ENCODE measurements around the gene RANBP3.
"Not testable (repeated sequence)": the region's sequence is repeated elsewhere in the genome, so short reads cannot be mapped to it uniquely, and the experiment has no call there.

RANBP3 gene

GRCh38 chr19:5967571-5967970 is 10.4 kb downstream of the RANBP3 start:
- DNase-seq (ENCODE audit: low read depth in 2 of 2): no peak

- no peak for DNase-seq (ENCODE audit: low read depth in 2 of 2)
These were observed 11.0 kb downstream of the RANBP3 start for GRCh38 chr19:5966941-5967340.

- no peak for DNase-seq (ENCODE audit: low read depth in 2 of 2)
These were observed 11.7 kb downstream of the RANBP3 start for GRCh38 chr19:5966215-5966614.

- no peak for DNase-seq (ENCODE audit: low read depth in 2 of 2)
These were observed 12.9 kb downstream of the RANBP3 start for GRCh38 chr19:5964816-5965565.

- no peak for DNase-seq (ENCODE audit: low read depth in 2 of 2)
These were observed 14.1 kb downstream of the RANBP3 start for GRCh38 chr19:5963855-5964254.

- DNase-seq (ENCODE audit: low read depth in 2 of 2): not testable (repeated sequence)
These were observed 14.7 kb downstream of the RANBP3 start for GRCh38 chr19:5963259-5963658.

GRCh38 chr19:5961969-5962945 is 15.7 kb downstream of the RANBP3 start:
- no peak for DNase-seq (ENCODE audit: low read depth in 2 of 2)

GRCh38 chr19:5961641-5961968 is 16.3 kb downstream of the RANBP3 start:
- DNase-seq (ENCODE audit: low read depth in 2 of 2): not testable (repeated sequence)

GRCh38 chr19:5960005-5961001 is 17.6 kb downstream of the RANBP3 start:
- DNase-seq (ENCODE audit: low read depth in 2 of 2): no peak

GRCh38 chr19:5959260-5960004 is 18.5 kb downstream of the RANBP3 start:
- DNase-seq (ENCODE audit: low read depth in 2 of 2): no peak

- DNase-seq (ENCODE audit: low read depth in 2 of 2): no peak
These were observed 19.2 kb downstream of the RANBP3 start for GRCh38 chr19:5958851-5959122.

GRCh38 chr19:5958074-5958850 is 19.7 kb downstream of the RANBP3 start:
- no peak for DNase-seq (ENCODE audit: low read depth in 2 of 2)

- DNase-seq (ENCODE audit: low read depth in 2 of 2): no peak
These were observed 20.8 kb downstream of the RANBP3 start for GRCh38 chr19:5957170-5957569.

- no peak for DNase-seq (ENCODE audit: low read depth in 2 of 2)
These were observed 21.2 kb downstream of the RANBP3 start for GRCh38 chr19:5956728-5957127.

GRCh38 chr19:5956323-5956722 is 21.6 kb downstream of the RANBP3 start:
- no peak for DNase-seq (ENCODE audit: low read depth in 2 of 2)

- DNase-seq (ENCODE audit: low read depth in 2 of 2): no peak
These were observed 22.4 kb downstream of the RANBP3 start for GRCh38 chr19:5955636-5955935.

GRCh38 chr19:5954293-5954692 is 23.6 kb downstream of the RANBP3 start:
- DNase-seq (ENCODE audit: low read depth in 2 of 2): no peak

- DNase-seq (ENCODE audit: low read depth in 2 of 2): peak in 1 of 2 donors; percentile 27
These were observed 24.2 kb downstream of the RANBP3 start for GRCh38 chr19:5953680-5954213.

- DNase-seq (ENCODE audit: low read depth in 2 of 2): no peak
These were observed 24.8 kb downstream of the RANBP3 start for GRCh38 chr19:5953030-5953589.

Data from stimulated activated CD4-positive, alpha-beta T cell treated with anti-CD3 and anti-CD28 coated beads, Interleukin-4, amount 100 ng/mL, for 48 hours (primary cell).